DMS 273 (cell line): Measurements from ENCODE around the gene GABRG1.
A peak's percentile ranks its signal among the peaks of the same experiment; 100 is the strongest.

Source experiments
- DNase-seq: peaks from one replicate; lab custom pipeline; 2025; ENCODE audit not compliant: unreplicated experiment; lab: John Stamatoyannopoulos, UW

The GABRG1 gene

GRCh38 chr4:46123913-46124755 lies at the start of gene GABRG1:
Gene GABRG1, minus strand, starts transcription at chr4:46124054. Its CDS starts 141 bp downstream, at chr4:46123913.
- peak; percentile 0 for DNase-seq

GRCh38 chr4:46146993-46147392 lies 23.1 kb upstream of the GABRG1 start:
- no peak for DNase-seq

- DNase-seq = no peak
These were observed 7.7 kb upstream of the GABRG1 start for GRCh38 chr4:46131498-46132057.

- DNase-seq = peak; percentile 5
These were observed 1.0 kb upstream of the GABRG1 start for GRCh38 chr4:46124773-46125413.

GRCh38 chr4:46081674-46082073 lies 42.2 kb downstream of the GABRG1 start:
- no peak for DNase-seq

GRCh38 chr4:46081248-46081647 lies 42.6 kb downstream of the GABRG1 start:
- no peak for DNase-seq

GRCh38 chr4:46073778-46074177 lies 50.1 kb downstream of the GABRG1 start:
- no peak for DNase-seq

- DNase-seq = no peak
These were observed 72.5 kb downstream of the GABRG1 start for GRCh38 chr4:46051392-46051791.

- DNase-seq = no peak
These were observed 91.8 kb downstream of the GABRG1 start for GRCh38 chr4:46032056-46032455.

GRCh38 chr4:46016306-46016705 lies 107.5 kb downstream of the GABRG1 start:
- no peak for DNase-seq

GRCh38 chr4:45992728-45993127 lies 131.1 kb downstream of the GABRG1 start:
- DNase-seq = no peak

GRCh38 chr4:45989775-45990174 lies 134.1 kb downstream of the GABRG1 start:
- no peak for DNase-seq

DNA sequence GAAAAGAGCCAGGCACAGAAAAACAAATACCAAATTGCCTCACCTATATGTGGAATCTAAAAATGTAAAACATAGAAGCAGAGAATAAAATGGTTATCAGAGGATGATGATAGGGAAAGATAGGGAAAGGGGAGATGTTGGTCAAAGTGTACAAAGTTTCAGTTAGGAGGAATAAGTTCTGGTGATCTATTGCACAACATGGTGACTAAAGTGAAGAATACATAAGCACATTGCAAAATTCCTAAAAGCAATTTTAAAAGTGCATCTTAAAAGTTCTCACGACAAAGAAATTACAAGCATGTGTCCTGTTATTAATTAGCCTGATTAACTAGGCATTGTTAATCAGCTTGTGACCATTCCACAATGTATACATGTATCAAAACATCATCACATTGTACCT lies 136.0 kb downstream of the GABRG1 start:
- no peak for DNase-seq
